H9 (cell line): ENCODE data around the gene DHRS7B. TPM values are rescaled to one million over a fixed set of nuclear protein-coding genes. Genes with fewer than 3 reads are reported as not detected.

Source experiments
- DNase-seq: peaks from one replicate; pipeline ENCODE4 v3.0.0-alpha.2; 2017
- H2AFZ ChIP-seq: one replicate; pipeline ENCODE4 v1.6.1; 2013; ENCODE audit warnings: mild to moderate bottlenecking, low read length, control low read depth, moderate library complexity
- H2AK5ac ChIP-seq: 2 replicates; pipeline ENCODE4 v1.6.1; 2013; ENCODE audit warnings: low read length, control low read depth, mixed read lengths; ENCODE audit not compliant: insufficient read length
- H2BK120ac ChIP-seq: one replicate; pipeline ENCODE4 v1.6.1; 2013; ENCODE audit warnings: low read depth, mild to moderate bottlenecking, low read length, control low read depth, inconsistent platforms; ENCODE audit not compliant: poor library complexity, severe bottlenecking
- H2BK12ac ChIP-seq: 2 replicates; pipeline ENCODE4 v1.6.1; 2013; ENCODE audit warnings: low read length, control low read depth, mixed read lengths, low read depth; ENCODE audit not compliant: insufficient read length
- H2BK15ac ChIP-seq: 2 replicates; pipeline ENCODE4 v1.6.1; 2013; ENCODE audit warnings: low read depth, low read length, control low read depth
- H2BK20ac ChIP-seq: one replicate; pipeline ENCODE4 v1.6.1; 2013; ENCODE audit warnings: low read depth, mild to moderate bottlenecking, low read length, control low read depth, inconsistent platforms; ENCODE audit not compliant: poor library complexity, severe bottlenecking
- H2BK5ac ChIP-seq: 2 replicates; pipeline ENCODE4 v1.6.1; 2013; ENCODE audit warnings: low read length, control low read depth, mixed read lengths; ENCODE audit not compliant: insufficient read length
- H3K14ac ChIP-seq: 2 replicates; pipeline ENCODE4 v1.6.1; 2013; ENCODE audit warnings: low read length, control low read depth; ENCODE audit not compliant: insufficient read depth
- H3K18ac ChIP-seq: 2 replicates; pipeline ENCODE4 v1.6.1; 2013; ENCODE audit warnings: low read depth, mild to moderate bottlenecking, mixed read lengths, low read length, control low read depth; ENCODE audit not compliant: insufficient read length
- H3K23ac ChIP-seq: 2 replicates; pipeline ENCODE4 v1.6.1; 2013; ENCODE audit warnings: low read length, control low read depth, mixed read lengths, low read depth; ENCODE audit not compliant: insufficient read length
- H3K23me2 ChIP-seq: 2 replicates; pipeline ENCODE4 v1.6.1; 2013; ENCODE audit warnings: low read depth, mild to moderate bottlenecking, mixed read lengths, low read length, control low read depth; ENCODE audit not compliant: insufficient read length, poor library complexity, severe bottlenecking
- H3K27ac ChIP-seq: 2 replicates; pipeline ENCODE4 v1.5.1; 2013; ENCODE audit warnings: low read length, control low read depth, mixed read lengths, low read depth; ENCODE audit not compliant: insufficient read length
- H3K27me3 ChIP-seq: 2 replicates; pipeline ENCODE4 v1.6.1; 2013; ENCODE audit warnings: low read length, control low read depth, inconsistent platforms; ENCODE audit not compliant: insufficient read depth
- H3K4ac ChIP-seq: 2 replicates; pipeline ENCODE4 v1.6.1; 2013; ENCODE audit warnings: low read depth, mild to moderate bottlenecking, control low read depth, inconsistent platforms, low read length, moderate library complexity
- H3K4me1 ChIP-seq: 2 replicates; pipeline ENCODE4 v1.6.1; 2013; ENCODE audit warnings: low read length, control low read depth, inconsistent platforms; ENCODE audit not compliant: insufficient read depth
- H3K4me2 ChIP-seq: 2 replicates; pipeline ENCODE4 v1.6.1; 2013; ENCODE audit warnings: low read length, control low read depth, mixed read lengths; ENCODE audit not compliant: insufficient read length, insufficient read depth
- H3K56ac ChIP-seq: 2 replicates; pipeline ENCODE4 v1.6.1; 2013; ENCODE audit warnings: low read depth, mild to moderate bottlenecking, mixed read lengths, low read length, control low read depth; ENCODE audit not compliant: insufficient read length
- H3K79me1 ChIP-seq: 2 replicates; pipeline ENCODE4 v1.6.1; 2013; ENCODE audit warnings: low read depth, mild to moderate bottlenecking, moderate library complexity, low read length, control low read depth, inconsistent platforms; ENCODE audit not compliant: insufficient read depth, poor library complexity, severe bottlenecking
- H3K79me2 ChIP-seq: 2 replicates; pipeline ENCODE4 v1.6.1; 2013; ENCODE audit warnings: low read length, control low read depth, inconsistent platforms; ENCODE audit not compliant: insufficient read depth
- H3K9ac ChIP-seq: 2 replicates; pipeline ENCODE4 v1.6.1; 2013; ENCODE audit warnings: low read length, control low read depth, mixed read lengths; ENCODE audit not compliant: insufficient read length; ENCODE audit errors: extremely low read depth
- H3K9me3 ChIP-seq: one replicate; pipeline ENCODE4 v1.6.1; 2013; ENCODE audit warnings: low read depth, low read length, inconsistent platforms; ENCODE audit not compliant: control insufficient read depth
- H3T11ph ChIP-seq: one replicate; pipeline ENCODE4 v1.6.1; 2013; ENCODE audit warnings: mild to moderate bottlenecking, low read length, control low read depth, inconsistent platforms
- H4K20me1 ChIP-seq: one replicate; pipeline ENCODE4 v1.6.1; 2013; ENCODE audit not compliant: control insufficient read depth, insufficient read length, insufficient read depth
- H4K5ac ChIP-seq: 2 replicates; pipeline ENCODE4 v1.6.1; 2013; ENCODE audit warnings: low read depth, mild to moderate bottlenecking, mixed read lengths, low read length, control low read depth; ENCODE audit not compliant: insufficient read length
- H4K8ac ChIP-seq: replicated peaks from 2 replicates; pipeline ENCODE4 v1.6.1; 2013; ENCODE audit warnings: low read length, control low read depth, mixed read lengths, low read depth; ENCODE audit not compliant: insufficient read length
- H4K91ac ChIP-seq: 2 replicates; pipeline ENCODE4 v1.6.1; 2013; ENCODE audit warnings: low read depth, mild to moderate bottlenecking, moderate library complexity, mixed read lengths, low read length, control low read depth; ENCODE audit not compliant: insufficient read length
- H3K27ac Mint-ChIP-seq, 3 experiments: 2 replicates in 2 of 3; 3 replicates in 1 of 3; pipeline ENCODE4 v1.8.0; 2020 to 2021; ENCODE audit warnings: mixed read lengths in 3 of 3, mild to moderate bottlenecking in 1 of 3, moderate library complexity in 1 of 3
- H3K27me3 Mint-ChIP-seq: 2 replicates; pipeline ENCODE4 v1.8.0; 2021; ENCODE audit warnings: low read depth, mild to moderate bottlenecking, moderate library complexity, mixed read lengths
- H3K36me3 Mint-ChIP-seq, 3 experiments: 2 replicates in 2 of 3; 3 replicates in 1 of 3; pipeline ENCODE4 v1.8.0; 2020 to 2021; ENCODE audit warnings: low read depth in 3 of 3, mixed read lengths in 3 of 3; ENCODE audit not compliant: insufficient read depth in 1 of 3
- H3K4me1 Mint-ChIP-seq, 2 experiments: 2 replicates each; pipeline ENCODE4 v1.8.0; 2020; ENCODE audit warnings: mixed read lengths in 2 of 2
- H3K4me3 Mint-ChIP-seq, 2 experiments: 2 replicates in 1 of 2; 3 replicates in 1 of 2; pipeline ENCODE4 v1.8.0; 2020 to 2021; ENCODE audit warnings: mild to moderate bottlenecking in 2 of 2, mixed read lengths in 2 of 2, moderate library complexity in 1 of 2
- H3K9me3 Mint-ChIP-seq, 2 experiments: 2 replicates in 1 of 2; 3 replicates in 1 of 2; pipeline ENCODE4 v1.8.0; 2020; ENCODE audit warnings: mild to moderate bottlenecking in 2 of 2, mixed read lengths in 2 of 2, moderate library complexity in 1 of 2
- WGBS: extraction: QIAGEN DNeasy Blood & Tissue Kit; methylation state at CpG from one replicate; pipeline ENCODE4 v1.1.7; 2013; ENCODE audit warnings: missing lambda C conversion rate, low lambda C conversion rate, mixed read lengths; ENCODE audit not compliant: insufficient read length; ENCODE audit errors: extremely low coverage; 5-methylcytosine and 5-hydroxymethylcytosine counted together
- total RNA-seq: library from RNA; stranded (reverse); gene quantifications from 2 replicates; pipeline ENCODE4 v1.2.1, GENCODE V29; 2021
- TF ChIP-seq, protein P1 (sequence below): fragments of 200-600 bp; sonication (generic); conservative IDR thresholded peaks from 3 replicates; pipeline ENCODE4 v1.8.0; 2021; ENCODE audit warnings: antibody characterized with exemption, mild to moderate bottlenecking

Gene DHRS7B
- total RNA-seq, 1 experiment from 2014 or later = 20.3 TPM

- H3K4me3 Mint-ChIP-seq = peak overlapping the region; percentile 24 to 66; a peak in 3 of 5 replicates
Measured at GRCh38 chr17:21200590-21201297, 74.0 kb downstream of the DHRS7B start.

More at GRCh38 chr17:21200590-21201297, 74.0 kb downstream of the DHRS7B start:
- Mint-ChIP-seq H3K27me3 (no peaks in the 10 kb centered on the region), H3K36me3 (peaks cover 23 to 30% (median 26%) of the 10 kb centered on the region in 3 experiments), H3K4me1 (peaks cover 45 to 53% of the 10 kb centered on the region in 2 experiments), H3K9me3 (no peaks in the 10 kb centered on the region), H3K27ac (peak overlapping the region; percentile 25 to 76 (median 71); a peak in 4 of 7 replicates)
- DNase-seq = no peak
- Histone ChIP-seq H3K27ac (no peak overlapping the region), H4K20me1 (no peaks in the 10 kb centered on the region), H2AK5ac (no peak overlapping the region), H4K91ac (no peak overlapping the region), H4K5ac (no peak overlapping the region), H3K56ac (no peak overlapping the region), H3K4me1 (peaks cover 13% of the 10 kb centered on the region; the same call in 1 of the 2 replicates), H2BK20ac (no peak overlapping the region), H3K79me2 (peaks cover 24% of the 10 kb centered on the region; the same call in 1 of the 2 replicates), H3K4ac (no peak overlapping the region), H3K9me3 (no peaks in the 10 kb centered on the region), H3K23me2 (no peaks in the 10 kb centered on the region), H3T11ph (no peak overlapping the region), H3K14ac (no peak overlapping the region), H3K23ac (no peak overlapping the region), H3K18ac (no peak overlapping the region), H2BK15ac (no peak overlapping the region), H3K4me2 (no peak overlapping the region), H2BK12ac (no peak overlapping the region), H3K9ac (no peak overlapping the region), H3K27me3 (no peaks in the 10 kb centered on the region), H3K79me1 (peaks cover 7% of the 10 kb centered on the region), H2BK120ac (no peak overlapping the region), H4K8ac (no peak overlapping the region), H2AFZ (no peak overlapping the region), H2BK5ac (no peak overlapping the region)
- TF ChIP-seq, protein P1, sequence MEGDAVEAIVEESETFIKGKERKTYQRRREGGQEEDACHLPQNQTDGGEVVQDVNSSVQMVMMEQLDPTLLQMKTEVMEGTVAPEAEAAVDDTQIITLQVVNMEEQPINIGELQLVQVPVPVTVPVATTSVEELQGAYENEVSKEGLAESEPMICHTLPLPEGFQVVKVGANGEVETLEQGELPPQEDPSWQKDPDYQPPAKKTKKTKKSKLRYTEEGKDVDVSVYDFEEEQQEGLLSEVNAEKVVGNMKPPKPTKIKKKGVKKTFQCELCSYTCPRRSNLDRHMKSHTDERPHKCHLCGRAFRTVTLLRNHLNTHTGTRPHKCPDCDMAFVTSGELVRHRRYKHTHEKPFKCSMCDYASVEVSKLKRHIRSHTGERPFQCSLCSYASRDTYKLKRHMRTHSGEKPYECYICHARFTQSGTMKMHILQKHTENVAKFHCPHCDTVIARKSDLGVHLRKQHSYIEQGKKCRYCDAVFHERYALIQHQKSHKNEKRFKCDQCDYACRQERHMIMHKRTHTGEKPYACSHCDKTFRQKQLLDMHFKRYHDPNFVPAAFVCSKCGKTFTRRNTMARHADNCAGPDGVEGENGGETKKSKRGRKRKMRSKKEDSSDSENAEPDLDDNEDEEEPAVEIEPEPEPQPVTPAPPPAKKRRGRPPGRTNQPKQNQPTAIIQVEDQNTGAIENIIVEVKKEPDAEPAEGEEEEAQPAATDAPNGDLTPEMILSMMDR = no peak
- no CpG with 5 or more reads among the region's 15 CpGs for WGBS
